HG03139 (cell line): ENCODE measurements around the gene ADAMTS12.
"Not testable (repeated sequence)": the region's sequence is repeated elsewhere in the genome, so short reads cannot be mapped to it uniquely, and the experiment has no call there.

Experiments used
- ATAC-seq: cut with Tn5 transposase; IDR thresholded peaks from one replicate; pipeline ENCODE4 v1.9.1; 2021; ENCODE audit not compliant: unreplicated experiment

Gene ADAMTS12

DNA sequence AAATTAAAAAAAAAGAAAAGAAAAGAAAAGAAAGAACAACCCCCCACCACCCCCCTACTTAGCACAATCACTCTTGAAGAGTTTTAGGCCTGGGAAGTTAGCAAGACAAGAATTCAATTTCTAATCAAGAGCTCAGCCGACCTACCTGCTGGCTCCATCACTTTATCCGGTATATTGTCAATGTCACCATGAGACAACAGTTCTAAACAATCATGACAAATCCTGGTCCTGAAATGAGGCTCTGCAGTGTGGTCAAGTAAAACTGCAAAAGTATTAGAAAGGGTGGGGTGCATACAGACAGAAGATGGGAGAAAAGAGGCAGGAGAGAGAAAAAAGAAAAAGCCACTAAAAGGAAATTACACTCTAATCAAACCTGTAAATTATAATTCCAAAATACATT, 287.3 kb downstream of the ADAMTS12 start:
- no peak for ATAC-seq

DNA sequence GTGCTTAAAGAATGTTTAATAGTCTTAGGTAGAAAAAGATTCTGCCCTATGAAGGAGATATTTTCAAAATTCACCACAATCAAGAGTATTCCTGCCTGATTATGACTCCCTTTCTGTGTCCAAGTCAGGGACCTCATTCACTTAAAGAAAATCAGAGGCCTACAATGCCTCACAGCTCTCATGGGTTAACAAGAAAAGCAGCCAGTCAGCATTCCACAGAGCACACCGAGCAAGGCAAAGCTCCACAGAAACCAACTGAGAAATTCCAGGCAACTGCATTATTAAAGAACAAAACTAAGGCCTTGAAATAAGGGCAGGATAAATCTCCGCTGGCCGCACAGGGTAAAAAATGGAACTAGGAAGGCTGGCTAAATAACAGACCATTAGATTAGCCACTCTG, 289.9 kb downstream of the ADAMTS12 start:
- ATAC-seq = no peak

DNA sequence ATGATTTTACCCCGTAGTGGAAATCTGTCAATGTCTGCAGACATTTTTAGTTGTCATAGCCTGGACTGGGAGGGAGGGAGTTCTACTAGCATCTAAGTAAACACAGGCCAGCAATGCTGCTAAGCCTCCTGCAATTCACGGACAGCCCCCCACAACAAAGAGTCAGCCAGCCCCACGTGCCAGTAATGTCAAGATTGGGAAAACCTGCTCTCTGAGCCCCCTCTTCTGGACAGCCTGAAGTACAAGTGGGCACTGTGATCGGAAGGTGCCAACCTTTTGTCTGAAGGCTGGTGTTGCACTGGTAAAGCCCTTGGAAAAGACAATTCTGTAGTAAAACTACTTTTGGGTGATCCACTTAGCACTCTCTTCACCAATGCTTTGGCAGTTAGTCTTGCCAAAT, 296.5 kb downstream of the ADAMTS12 start:
- ATAC-seq = no peak

DNA sequence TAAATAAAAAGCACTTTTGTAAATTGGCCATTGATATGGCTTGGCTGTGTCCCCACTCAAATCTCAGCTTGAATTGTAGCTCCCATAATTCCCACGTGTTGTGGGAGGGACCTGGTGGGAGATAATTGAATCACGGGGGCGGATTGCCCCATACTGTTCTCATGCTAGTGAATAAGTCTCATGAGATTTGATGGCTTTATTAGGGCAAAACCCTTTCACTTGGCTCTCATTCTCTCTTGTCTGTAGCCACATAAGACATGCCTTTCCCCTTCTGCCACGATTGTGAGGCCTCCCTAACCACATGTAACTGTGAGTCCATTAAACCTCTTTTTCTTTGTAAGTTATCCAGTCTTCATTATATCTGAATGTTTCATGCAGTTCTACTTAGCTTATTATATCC, 297.8 kb downstream of the ADAMTS12 start:
- no peak for ATAC-seq

DNA sequence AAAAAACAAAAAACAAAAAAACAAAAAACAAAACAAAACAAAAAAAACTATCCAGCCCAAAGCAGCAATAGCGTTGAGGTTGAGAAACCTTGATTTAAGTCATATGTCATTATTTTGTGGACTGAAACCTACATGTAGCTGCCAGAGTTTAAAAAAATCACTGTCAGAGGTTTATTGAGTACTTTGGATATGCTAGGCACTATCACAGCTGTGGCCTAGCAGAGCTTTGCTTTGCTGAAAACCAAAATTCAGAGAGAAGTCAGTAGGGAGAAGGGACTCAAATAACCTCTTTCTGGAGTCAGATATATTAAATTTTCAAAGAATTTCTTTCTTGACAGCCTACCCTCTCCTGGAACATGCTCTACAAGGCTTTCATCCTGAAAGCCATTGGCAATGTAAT, 299.5 kb downstream of the ADAMTS12 start:
- ATAC-seq = no peak

DNA sequence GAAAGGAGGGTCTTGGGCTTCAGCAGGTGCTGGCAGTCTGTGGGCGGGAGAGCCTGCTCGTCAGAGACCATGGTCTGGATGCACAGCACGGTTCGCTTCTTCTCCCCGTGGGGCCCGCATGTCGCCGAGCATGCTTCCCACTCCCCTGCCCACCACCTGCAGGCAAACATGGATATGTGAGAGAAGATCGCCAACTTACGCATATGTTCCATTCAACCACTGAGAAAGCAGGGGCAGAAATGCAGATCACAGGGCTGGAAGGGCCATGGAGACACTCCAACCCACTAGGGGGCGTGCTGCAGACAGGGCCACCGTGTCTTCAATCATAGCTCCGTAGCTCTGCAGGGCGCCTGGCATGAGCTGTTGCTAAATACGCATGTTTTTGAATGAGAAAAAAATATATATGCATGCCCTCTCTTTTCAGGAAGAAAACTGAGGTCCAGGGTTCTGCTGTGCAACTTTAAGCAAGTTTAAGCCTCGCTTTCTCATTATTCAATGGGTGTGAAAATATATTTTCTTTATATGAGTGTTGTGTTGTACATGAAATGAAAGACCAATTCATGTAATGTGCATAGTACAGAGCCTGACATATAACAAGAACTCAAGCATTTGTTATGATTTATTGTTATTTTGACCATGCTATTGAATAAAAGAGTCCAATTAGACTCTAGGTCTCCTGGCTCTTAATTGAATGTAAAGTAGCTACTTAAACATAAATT, 303.0 kb downstream of the ADAMTS12 start:
- no peak for ATAC-seq

DNA sequence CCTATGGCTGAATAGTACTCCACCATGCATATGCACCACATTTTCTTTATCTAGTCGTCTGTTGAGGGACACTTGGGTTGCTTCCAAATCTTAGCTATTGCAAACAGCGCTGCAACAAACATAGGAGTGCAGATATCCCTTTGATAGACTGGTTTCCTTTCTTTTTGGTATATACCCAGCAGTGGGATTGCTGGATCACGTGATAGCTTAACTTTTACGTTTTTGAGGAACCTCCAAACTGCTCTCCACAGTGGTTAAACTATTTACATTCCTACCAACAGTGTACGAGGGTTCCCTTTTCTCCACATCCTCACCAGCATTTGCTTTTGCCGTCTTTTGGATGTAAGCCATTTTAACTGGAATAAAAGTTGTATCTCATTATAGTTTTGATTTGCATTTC, 308.5 kb downstream of the ADAMTS12 start:
- ATAC-seq = no peak

DNA sequence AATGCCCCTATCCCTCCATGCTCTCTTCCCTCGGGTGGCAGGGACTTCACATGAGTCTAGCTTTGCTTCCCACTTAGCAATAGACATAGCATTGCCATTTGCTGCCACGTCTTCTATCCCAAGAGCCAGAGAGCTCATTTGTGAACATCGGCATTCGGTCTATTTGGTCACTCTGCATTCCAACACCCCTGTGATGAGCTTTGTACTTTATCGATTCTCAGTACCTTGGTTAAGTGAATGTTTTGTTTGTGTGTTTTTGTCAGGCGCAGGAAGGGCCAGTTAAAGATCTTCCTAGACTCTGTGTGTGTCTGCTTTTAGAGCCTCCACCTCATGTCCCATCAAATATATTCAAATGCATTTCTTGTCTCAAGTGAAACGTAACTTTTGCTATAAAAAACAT, 309.4 kb downstream of the ADAMTS12 start:
- ATAC-seq = no peak

DNA sequence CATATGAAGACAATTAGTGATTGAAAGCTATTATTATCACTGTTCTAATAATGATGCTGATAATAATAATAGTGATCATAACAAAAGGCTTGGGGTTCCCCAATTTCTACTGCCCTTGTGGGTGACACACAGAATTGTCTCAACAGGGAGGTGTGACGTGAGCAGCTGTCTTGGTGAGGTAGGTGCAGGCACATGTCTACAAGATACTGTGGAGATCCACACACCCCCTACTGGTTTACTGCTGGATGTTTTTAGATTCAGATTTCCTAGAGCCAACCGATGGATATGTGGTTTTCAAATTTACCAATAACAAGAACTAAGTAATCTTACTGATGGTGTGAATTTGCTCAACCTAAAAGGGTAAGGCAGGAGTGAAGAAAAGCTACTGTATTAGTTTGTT, 312.0 kb downstream of the ADAMTS12 start:
- ATAC-seq = no peak

DNA sequence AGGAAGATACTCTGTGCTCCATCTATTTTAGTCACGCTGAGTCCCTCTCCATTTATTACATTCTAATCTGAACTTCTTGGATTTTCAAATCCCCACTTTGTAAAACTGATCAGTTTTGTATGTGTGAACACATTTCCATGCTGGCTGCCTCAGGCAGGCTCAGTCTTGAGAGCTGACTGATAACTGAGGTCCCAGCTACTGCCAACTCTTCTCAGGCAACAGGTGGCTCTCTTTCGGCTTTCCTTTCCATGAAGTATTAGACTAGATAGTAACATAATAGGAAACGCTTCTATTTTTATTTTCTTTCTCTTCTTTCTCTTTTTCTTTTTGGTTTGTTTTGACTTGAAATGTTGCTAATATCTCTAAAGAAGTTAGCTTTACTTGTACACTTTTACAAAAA, 312.6 kb downstream of the ADAMTS12 start:
- ATAC-seq = no peak

DNA sequence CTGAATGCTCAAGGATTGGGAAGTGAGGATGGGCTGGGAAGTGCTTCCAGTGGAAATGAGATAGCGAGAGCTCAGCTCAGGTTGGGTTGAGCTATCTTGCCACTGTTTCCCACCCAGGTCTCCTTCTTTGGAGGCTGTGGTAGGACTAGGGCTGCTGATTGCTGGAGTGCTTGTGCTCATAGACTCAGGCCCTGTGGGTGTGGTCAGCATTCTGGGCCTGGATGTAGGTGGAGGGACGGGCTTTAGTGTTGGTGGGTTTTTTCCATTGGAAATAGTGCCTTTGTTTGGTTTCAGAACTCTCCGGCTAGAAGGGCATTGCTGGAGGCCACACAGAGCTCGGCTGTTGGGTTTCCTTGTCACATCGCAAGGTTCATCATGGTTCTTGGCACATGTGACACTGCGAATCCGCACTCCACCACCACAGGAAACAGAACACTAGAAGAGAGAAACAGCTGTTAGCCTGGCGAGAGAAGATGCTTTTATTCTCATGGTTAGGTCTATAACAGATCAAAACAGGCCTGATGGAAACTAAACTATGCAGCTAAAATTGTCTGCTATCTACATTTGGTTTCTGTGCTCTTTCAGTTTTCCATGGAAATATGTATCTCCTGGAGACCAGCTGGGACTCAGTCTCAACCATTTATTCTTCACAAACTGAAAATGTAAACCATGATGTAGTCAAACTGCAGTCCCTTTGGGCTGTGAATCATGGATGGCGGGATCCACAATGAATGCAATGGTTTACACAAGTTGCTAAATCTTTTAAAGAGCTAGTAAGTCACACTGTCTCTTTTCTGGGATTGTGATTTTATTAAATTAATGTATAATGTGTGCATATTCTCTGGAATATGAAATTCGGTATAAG, 314.8 kb downstream of the ADAMTS12 start:
- ATAC-seq = no peak

DNA sequence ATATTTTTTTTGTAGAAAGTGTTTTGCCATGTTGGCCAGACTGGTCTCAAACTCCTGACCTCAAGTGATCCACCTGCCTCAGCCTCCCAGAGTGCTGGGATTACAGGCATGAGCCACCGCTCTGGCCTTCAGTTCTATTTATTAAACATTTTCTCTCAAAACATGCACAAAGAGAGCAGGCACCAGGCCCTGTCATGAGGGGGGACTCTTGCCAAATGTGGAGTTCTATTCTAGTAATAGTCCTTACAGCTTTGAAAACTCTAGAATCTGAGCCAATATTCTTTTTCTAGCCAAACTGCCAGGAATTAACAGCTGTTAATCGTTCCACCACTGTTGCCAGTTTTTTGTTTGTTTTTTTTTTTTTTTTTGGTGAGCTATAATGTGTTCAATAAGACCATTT, 326.5 kb downstream of the ADAMTS12 start:
- ATAC-seq = no peak

DNA sequence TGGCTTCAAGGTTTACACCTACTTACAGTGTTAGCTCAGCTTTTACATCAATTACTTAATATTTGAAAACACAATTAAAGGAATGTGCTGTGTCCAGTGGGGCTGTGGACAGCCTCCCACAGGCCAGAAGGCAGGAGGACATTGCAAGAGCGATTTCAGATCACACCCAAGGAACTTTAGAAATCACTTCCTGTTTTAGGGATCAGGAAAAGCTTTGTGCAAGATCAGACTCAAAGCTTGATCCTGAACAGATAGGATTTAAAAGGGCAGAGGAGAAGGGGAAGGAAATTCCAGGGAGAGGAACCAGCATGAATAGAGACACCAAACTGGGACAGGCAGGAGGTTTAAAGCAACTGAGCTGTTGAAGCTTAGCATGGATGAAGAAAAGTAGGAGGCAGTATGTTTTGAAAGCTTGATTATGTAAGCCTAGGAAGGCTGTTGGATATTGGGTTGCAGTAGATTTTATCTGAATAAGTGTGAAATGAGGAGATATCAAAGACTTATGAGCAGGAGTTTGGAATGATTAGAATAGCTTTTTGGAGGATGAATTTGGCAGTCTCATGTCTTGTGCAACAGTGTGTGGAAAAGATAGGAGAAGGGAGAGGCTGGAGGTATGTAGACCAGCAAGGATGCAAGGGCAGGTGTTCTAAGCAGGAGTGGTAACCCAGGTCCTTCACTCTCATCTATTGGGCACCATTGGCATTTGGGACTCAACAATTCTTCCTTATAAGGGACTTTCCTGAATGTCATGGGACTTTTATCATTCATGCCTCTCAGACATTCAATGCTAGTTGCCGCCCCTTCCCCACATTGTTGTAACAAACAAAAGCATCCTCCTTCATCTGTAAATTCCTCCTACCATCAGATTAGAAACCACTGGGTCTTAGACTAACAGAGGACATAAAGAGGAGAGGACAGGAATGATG, 327.5 kb downstream of the ADAMTS12 start:
- ATAC-seq = no peak

DNA sequence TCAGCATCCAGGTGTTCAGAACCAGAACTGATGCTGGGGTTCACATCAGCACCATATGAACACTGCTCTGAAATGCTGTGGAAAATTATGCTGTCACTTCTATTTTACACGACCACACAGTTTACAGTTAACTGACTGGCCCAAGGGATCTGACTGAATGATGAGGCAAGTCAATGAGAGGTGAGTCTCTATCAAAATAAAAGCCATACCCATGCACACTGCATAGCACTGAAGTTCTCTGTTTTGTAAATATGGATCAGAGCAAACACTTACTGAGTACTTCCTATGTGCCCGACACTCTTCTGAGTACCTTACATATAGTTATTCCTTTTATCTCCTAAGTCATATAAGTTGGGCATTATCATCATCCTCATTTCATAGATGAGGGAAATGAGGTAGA, 328.3 kb downstream of the ADAMTS12 start:
- ATAC-seq = no peak

DNA sequence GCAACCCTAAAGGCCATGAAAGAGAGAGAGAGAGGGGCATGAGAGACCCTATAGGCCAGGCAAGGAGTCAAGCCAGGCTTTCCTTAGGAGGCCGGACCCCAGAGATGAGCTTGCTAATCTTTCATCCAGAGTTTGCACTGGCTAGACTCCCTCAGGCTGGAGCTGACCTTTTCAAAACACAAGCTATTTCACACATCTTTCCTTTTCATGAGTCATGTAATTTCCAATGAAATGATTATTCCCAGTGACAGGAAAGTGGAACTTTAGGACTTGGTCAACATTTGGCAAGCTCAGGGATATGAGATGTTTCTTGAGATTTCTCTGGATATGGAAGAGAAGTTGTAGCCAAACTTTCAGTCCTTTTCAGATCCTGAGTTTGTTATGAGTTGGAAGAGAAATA, 333.3 kb downstream of the ADAMTS12 start:
- ATAC-seq = no peak

DNA sequence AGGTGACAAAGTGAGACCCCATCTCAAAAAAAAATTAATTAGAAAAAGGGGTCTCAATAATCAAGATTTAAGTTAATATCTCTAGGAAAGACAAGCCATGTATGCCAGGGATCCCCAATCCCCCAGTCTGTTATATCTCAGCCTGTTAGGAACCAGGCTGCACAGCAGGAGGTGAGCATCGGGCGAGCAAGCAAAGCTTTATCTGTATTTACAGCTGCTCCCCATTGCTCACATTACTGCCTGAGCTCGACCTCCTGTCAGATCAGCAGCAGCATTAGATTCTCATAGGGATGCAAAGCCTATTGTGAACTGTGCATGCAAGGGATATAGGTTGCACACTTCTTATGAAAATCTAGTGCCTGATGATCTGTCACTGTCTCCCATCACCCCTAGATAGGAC, 334.2 kb downstream of the ADAMTS12 start:
- ATAC-seq = no peak

DNA sequence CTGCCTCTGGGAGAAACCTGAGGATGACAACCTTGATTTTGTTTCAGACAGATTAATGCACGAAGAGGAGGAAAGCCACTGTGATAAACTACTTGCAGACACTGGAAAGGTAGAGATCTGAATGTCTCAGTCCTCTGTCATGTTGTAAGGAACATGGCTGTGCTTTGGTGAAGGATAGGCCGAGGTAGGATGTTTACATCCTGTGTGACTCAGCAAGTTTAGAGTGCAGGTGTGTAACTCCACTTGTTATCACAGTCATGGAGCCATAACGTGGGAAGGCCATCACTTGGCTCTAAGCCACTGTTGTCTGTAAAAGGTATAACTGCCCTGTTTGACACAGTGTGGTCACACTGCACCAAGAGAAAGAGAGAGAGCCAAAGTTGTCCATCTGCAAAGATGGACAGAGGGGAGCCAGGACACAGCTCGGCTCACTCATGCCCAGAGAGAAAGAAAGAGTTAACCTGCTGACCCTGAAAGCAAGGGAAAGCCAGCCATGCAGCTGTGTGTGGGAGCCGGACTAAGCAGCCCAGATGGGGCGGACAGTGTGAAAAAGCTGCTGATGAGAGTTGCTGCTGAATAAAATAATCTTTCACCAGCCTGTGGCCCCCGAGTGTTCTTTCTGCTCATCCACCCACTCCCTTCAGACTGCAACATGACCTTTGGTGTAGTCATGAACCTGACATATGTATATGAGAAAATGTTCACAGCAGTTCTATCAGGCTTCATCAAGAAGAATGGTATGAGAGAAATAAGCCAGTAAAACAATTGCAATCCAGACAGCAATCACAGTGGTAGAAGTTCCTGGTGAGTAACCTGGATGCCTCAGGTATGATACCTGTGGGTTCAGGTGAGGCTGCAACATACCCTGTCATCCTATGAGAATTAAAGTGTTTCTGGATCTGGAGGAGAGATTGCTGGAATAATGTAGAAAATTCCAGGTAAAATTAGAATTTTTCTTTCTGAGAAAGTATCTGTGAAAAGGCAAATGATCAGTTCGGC, 335.2 kb downstream of the ADAMTS12 start:
- no peak for ATAC-seq

DNA sequence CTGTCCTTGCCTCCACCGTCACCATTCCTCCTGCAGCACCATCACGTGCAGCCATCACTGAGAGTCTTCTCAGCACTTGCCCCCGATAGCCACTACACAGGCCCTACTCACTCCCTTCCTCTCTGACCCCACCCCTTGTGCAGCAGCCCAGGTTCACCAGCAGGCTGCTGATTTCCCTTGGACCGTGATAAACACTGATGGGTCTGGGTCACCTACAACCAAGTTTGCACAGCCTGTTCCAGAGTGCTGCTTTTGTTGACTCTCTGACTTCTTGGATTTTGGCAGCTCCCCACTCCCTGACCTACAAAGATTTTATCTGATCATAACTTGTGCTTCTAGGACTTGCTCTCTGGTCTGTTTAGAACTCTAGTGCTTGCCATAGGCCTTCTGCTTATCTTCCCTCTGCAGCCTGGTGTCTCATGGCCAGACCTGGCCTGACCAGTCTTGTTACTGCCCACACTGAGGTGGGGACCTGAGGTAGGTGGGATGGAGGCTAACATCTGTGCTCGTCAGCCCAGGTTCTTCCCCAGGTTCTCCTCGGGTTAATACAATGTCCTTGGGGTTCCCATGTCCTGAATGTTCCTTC, 341.7 kb downstream of the ADAMTS12 start:
- no peak for ATAC-seq

DNA sequence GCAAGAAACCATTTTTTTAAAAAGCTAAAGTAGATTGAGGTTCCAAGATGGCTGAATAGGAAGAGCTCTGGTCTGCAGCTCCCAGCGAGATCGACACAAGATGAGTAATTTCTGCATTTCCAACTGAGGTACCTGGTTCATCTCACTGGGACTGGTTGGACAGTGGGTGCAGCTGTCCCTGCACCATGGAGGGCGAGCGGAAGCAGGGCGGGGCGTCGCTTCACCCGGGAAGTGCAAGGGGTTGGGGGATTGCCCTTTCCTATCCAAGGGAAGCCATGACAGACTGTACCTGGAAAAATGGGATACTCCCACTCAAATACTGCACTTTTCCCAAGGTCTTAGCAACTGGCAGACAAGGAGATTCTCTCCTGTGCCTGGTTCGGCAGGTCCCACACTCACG, 352.0 kb downstream of the ADAMTS12 start:
- ATAC-seq = not testable (repeated sequence)

DNA sequence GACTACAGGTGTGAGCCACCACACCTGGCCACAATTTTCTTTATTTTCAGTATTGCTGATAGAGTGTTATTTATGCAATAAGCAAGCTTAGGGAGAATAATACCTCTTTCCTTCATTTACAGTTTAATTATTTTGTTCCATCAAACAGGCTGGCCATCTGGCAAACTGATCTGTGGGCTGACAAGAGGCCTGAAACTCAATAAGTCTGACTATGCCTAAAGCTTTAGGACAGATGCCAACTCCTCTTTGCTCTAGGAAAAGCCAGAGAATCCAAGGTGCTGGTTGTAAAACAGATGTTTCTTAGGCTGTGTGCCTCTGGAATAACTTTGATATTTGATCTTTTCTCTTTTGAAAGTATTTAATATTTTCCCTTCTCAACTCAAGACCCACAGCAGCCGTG, 352.6 kb downstream of the ADAMTS12 start:
- ATAC-seq = no peak
